CD14-positive monocyte (primary cell): ENCODE results near the gene ARHGEF7. TPM values are rescaled to one million over a fixed set of nuclear protein-coding genes. Genes with fewer than 3 reads are reported as not detected.
"Not testable (repeated sequence)": the region's sequence is repeated elsewhere in the genome, so short reads cannot be mapped to it uniquely, and the experiment has no call there.

Source experiments
- DNase-seq, 3 donors: peaks; one replicate each; pipeline ENCODE4 v3.0.0-alpha.2; 2011 to 2022
- H2AFZ ChIP-seq: 2 replicates; pipeline ENCODE4 v1.6.0; 2012; ENCODE audit warnings: mild to moderate bottlenecking, low read depth, low read length, inconsistent platforms; ENCODE audit not compliant: insufficient read depth, poor library complexity, severe bottlenecking
- H3K27ac ChIP-seq, 2 donors: 1 replicate in 1 of 2; 2 replicates in 1 of 2; pipeline ENCODE4 v1.5.1; 2012 to 2013; ENCODE audit warnings: low read length in 2 of 2, control low read depth in 1 of 2, inconsistent platforms in 1 of 2, low read depth in 1 of 2, mild to moderate bottlenecking in 1 of 2
- H3K27me3 ChIP-seq, 2 donors: one replicate each; pipeline versions ENCODE4 v1.6.0 to v1.6.1; 2011 to 2013; ENCODE audit warnings: low read length in 2 of 2; ENCODE audit not compliant: control insufficient read depth in 2 of 2, insufficient read depth in 2 of 2
- H3K36me3 ChIP-seq, 2 donors: replicated peaks in 1 of 2; 1 replicate in 1 of 2; 2 replicates in 1 of 2; pipeline versions ENCODE4 v1.5.1 to v1.6.1; 2012 to 2013; ENCODE audit warnings: low read length in 2 of 2, control low read depth in 1 of 2, inconsistent platforms in 1 of 2, mild to moderate bottlenecking in 1 of 2; ENCODE audit not compliant: insufficient read depth in 2 of 2, control insufficient read depth in 1 of 2
- H3K4me1 ChIP-seq, 2 donors: 1 replicate in 1 of 2; 2 replicates in 1 of 2; pipeline versions ENCODE4 v1.5.1 to v1.6.1; 2012 to 2013; ENCODE audit warnings: low read length in 2 of 2, control low read depth in 1 of 2, inconsistent platforms in 1 of 2, mild to moderate bottlenecking in 1 of 2, moderate library complexity in 1 of 2; ENCODE audit not compliant: insufficient read depth in 2 of 2, control insufficient read depth in 1 of 2
- H3K4me2 ChIP-seq: replicated peaks from 2 replicates; pipeline ENCODE3; 2012; ENCODE audit warnings: low read length, moderate library complexity, mild to moderate bottlenecking; ENCODE audit not compliant: poor library complexity, severe bottlenecking; ENCODE audit errors: extremely low read depth
- H3K4me3 ChIP-seq, 3 experiments: fragments of 200-600 bp in 1 of 3; sonication (generic) in 1 of 3; replicated peaks in 1 of 3; 1 replicate in 2 of 3; 2 replicates in 1 of 3; pipeline ENCODE4 v1.5.1; 2011 to 2013; ENCODE audit warnings: low read length in 3 of 3, mild to moderate bottlenecking in 3 of 3, control low read depth in 2 of 3, low read depth in 2 of 3, inconsistent platforms in 1 of 3, moderate library complexity in 1 of 3
- H3K79me2 ChIP-seq: 2 replicates; pipeline ENCODE4 v1.6.0; 2012; ENCODE audit warnings: mild to moderate bottlenecking, control low read depth, inconsistent platforms, low read length, moderate library complexity; ENCODE audit not compliant: insufficient read depth
- H3K9ac ChIP-seq: 2 replicates; pipeline ENCODE4 v1.6.0; 2017; ENCODE audit warnings: low read length, mild to moderate bottlenecking; ENCODE audit not compliant: insufficient read depth, poor library complexity, severe bottlenecking
- H3K9me3 ChIP-seq, 2 donors: replicated peaks in 1 of 2; 1 replicate in 1 of 2; 2 replicates in 1 of 2; pipeline versions ENCODE4 v1.5.1 to v1.6.1; 2012 to 2013; ENCODE audit warnings: low read length in 2 of 2, control low read depth in 1 of 2; ENCODE audit not compliant: control insufficient read depth in 1 of 2, insufficient read depth in 1 of 2
- H4K20me1 ChIP-seq: 2 replicates; pipeline ENCODE4 v1.6.0; 2012; ENCODE audit warnings: mild to moderate bottlenecking, low read length, control low read depth, moderate library complexity; ENCODE audit not compliant: insufficient read depth
- H3K27ac Mint-ChIP-seq, 7 donors: one replicate each; pipeline ENCODE4 v1.8.0; 2020; ENCODE audit warnings: mild to moderate bottlenecking in 7 of 7, mixed read lengths in 7 of 7, moderate library complexity in 6 of 7, inconsistent platforms in 2 of 7
- H3K27me3 Mint-ChIP-seq, 3 donors: one replicate each; pipeline ENCODE4 v1.8.0; 2021 to 2022; ENCODE audit warnings: low read depth in 3 of 3, mild to moderate bottlenecking in 3 of 3, mixed read lengths in 3 of 3, moderate library complexity in 3 of 3, inconsistent platforms in 1 of 3
- H3K36me3 Mint-ChIP-seq, 2 donors: one replicate each; pipeline ENCODE4 v1.8.0; 2020; ENCODE audit warnings: mixed read lengths in 2 of 2, inconsistent platforms in 1 of 2, mild to moderate bottlenecking in 1 of 2
- H3K4me1 Mint-ChIP-seq: one replicate; pipeline ENCODE4 v1.8.0; 2020; ENCODE audit warnings: mild to moderate bottlenecking, mixed read lengths
- H3K4me3 Mint-ChIP-seq, 2 donors: one replicate each; pipeline ENCODE4 v1.8.0; 2020; ENCODE audit warnings: mild to moderate bottlenecking in 2 of 2, mixed read lengths in 2 of 2, moderate library complexity in 1 of 2
- H3K9me3 Mint-ChIP-seq, 7 donors: one replicate each; pipeline ENCODE4 v1.8.0; 2020 to 2022; ENCODE audit warnings: mixed read lengths in 7 of 7, mild to moderate bottlenecking in 6 of 7, moderate library complexity in 6 of 7, inconsistent platforms in 2 of 7
- WGBS: methylation state at CpG from one replicate; pipeline ENCODE4 v1.1.5; 2013; ENCODE audit warnings: missing lambda C conversion rate; ENCODE audit not compliant: insufficient coverage; 5-methylcytosine and 5-hydroxymethylcytosine counted together
- intact Hi-C, 2 donors: fragments of 100-400 bp; cut with micrococcal nuclease; formaldehyde crosslinking; loops; one replicate each; pipeline versions ENCODE4 v1.15.0 to v1.15.1; 2023
- polyA plus RNA-seq, 3 donors: library from polyadenylated mRNA; depleted of rRNA in 1 of 3; unstranded in 2 of 3; stranded (reverse) in 1 of 3; fragments of 300-500 nt in 2 of 3; fragments of >200 nt in 1 of 3; fragmentation: Illumina TruSeq in 2 of 3; gene quantifications; 1 replicate in 2 of 3; 2 replicates in 1 of 3; pipeline ENCODE4 v1.2.3, GENCODE V29; 2012 to 2021
- TF ChIP-seq, protein P1 (sequence below): fragments of 200-600 bp; IDR thresholded peaks from one replicate; pipeline ENCODE4 v1.8.0; 2022; ENCODE audit warnings: antibody characterized with exemption, mild to moderate bottlenecking

ARHGEF7 gene
- polyA plus RNA-seq, 3 donors, result 4.6 to 29.0 (median 6.1) TPM

DNA sequence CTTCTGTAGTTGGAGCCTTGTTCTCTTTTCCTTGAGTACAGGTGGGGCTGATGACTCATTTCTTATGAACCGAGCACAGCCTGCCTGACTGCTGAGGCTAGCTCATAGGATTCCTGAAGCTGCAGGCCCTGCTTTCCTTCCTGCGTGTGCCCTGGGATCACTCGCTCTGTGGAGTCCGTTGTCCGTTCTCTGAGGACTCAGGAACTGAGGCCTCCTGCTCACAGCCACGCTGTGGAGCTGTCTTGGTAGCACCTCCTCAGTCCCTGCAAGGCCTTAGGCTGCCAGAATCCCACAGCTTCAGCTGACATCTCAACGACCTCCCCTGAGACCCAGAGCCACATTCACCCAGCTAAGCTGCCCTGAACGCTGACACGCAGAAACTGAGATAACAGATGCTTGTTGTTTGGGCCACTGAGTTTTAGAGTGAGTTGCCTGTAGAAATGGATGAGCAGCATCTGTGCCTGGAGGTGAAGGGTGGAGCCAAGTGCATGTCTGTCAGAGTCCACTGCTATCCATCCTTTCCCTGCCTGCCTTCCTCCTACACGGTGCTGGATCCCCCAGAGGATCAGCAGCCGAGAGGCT is 72.9 kb downstream of the ARHGEF7 start:
- intact Hi-C loops, result no loop called here
- Histone ChIP-seq H4K20me1 (peaks cover 99% of the 10 kb centered on the region), H3K27me3 (no peaks in the 10 kb centered on the region), H3K27ac (no peak overlapping the region), H3K4me3 (no peak overlapping the region), H3K9me3 (no peaks in the 10 kb centered on the region), H3K4me2 (no peak overlapping the region), H3K79me2 (peaks cover 52% of the 10 kb centered on the region), H3K36me3 (peaks cover 3 to 13% of the 10 kb centered on the region in 2 donors), H2AFZ (no peak overlapping the region), H3K9ac (no peak overlapping the region), H3K4me1 (peaks cover 13 to 16% of the 10 kb centered on the region in 2 donors)
- Mint-ChIP-seq H3K27ac (peak overlapping the region in 1 of 7 donors; percentile 60), H3K36me3 (peaks cover 20 to 21% of the 10 kb centered on the region in 2 donors), H3K9me3 (peaks cover 0 to 4% (median 0%) of the 10 kb centered on the region in 7 donors), H3K4me3 (no peak overlapping the region), H3K27me3 (peaks cover 0 to 2% (median 0%) of the 10 kb centered on the region in 3 donors), H3K4me1 (peaks cover 75% of the 10 kb centered on the region)
- 84% methylated on average over 8 of the region's 11 CpGs for WGBS
- TF ChIP-seq, protein P1, sequence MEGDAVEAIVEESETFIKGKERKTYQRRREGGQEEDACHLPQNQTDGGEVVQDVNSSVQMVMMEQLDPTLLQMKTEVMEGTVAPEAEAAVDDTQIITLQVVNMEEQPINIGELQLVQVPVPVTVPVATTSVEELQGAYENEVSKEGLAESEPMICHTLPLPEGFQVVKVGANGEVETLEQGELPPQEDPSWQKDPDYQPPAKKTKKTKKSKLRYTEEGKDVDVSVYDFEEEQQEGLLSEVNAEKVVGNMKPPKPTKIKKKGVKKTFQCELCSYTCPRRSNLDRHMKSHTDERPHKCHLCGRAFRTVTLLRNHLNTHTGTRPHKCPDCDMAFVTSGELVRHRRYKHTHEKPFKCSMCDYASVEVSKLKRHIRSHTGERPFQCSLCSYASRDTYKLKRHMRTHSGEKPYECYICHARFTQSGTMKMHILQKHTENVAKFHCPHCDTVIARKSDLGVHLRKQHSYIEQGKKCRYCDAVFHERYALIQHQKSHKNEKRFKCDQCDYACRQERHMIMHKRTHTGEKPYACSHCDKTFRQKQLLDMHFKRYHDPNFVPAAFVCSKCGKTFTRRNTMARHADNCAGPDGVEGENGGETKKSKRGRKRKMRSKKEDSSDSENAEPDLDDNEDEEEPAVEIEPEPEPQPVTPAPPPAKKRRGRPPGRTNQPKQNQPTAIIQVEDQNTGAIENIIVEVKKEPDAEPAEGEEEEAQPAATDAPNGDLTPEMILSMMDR, result no peak
- no peak for DNase-seq

DNA sequence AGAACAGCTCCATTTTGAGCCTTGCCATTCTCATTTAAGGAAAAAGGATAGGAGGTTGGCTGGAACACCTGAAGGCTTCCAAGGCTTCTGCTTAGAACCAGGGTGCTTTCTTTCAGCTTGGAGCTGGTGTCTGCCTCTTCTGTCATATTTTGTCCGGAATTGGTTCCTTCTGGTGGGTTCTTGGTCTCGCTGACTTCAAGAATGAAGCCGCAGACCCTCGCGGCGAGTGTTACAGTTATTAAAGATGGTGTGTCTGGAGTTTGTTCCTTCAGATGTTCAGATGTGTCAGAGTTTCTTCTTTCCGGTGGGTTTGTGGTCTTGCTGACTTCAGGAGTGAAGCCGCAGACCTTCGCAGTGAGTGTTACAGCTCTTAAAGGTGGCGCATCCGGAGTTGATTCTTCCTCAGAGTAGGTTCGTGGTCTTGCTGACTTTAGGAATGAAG is 74.0 kb downstream of the ARHGEF7 start:
- peaks cover 41% of the 10 kb centered on the region for H3K79me2 ChIP-seq
- H3K4me2 ChIP-seq, intact Hi-C loops, H2AFZ ChIP-seq, H3K4me3 ChIP-seq, H3K9me3 Mint-ChIP-seq, H3K4me3 Mint-ChIP-seq, DNase-seq, H3K9ac ChIP-seq, H3K27me3 Mint-ChIP-seq, H3K9me3 ChIP-seq, H3K27ac ChIP-seq, H3K27me3 ChIP-seq: not testable (repeated sequence)
- peaks cover 79% of the 10 kb centered on the region for H3K4me1 Mint-ChIP-seq
- peak overlapping the region in 2 of 7 donors; percentile 5 to 26 for H3K27ac Mint-ChIP-seq
- peaks cover 20 to 21% of the 10 kb centered on the region in 2 donors for H3K36me3 Mint-ChIP-seq
- H3K4me1 ChIP-seq, result peaks cover 20 to 23% of the 10 kb centered on the region in 2 donors
- H3K36me3 ChIP-seq, result peaks cover 3 to 13% of the 10 kb centered on the region in 2 donors
- 100% methylated on average over 12 of the region's 12 CpGs for WGBS
- peaks cover 98% of the 10 kb centered on the region for H4K20me1 ChIP-seq

DNA sequence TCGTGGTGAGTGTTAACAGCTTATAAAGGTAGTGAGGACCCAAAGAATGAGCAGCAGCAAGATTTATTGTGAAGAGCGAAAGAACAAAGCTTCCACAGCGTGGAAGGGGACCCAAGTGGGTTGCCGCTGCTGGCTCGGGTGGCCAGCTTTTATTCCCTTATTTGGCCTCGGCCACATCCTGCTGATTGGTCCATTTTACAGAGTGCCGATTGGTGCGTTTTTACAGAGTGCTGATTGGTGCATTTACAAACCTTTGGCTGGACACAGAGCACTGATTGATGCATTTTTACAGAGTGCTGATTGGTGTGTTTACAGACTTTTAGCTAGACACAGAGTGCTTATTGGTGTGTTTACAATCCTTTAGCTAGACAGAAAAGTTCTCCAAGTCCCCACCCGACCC is 74.4 kb downstream of the ARHGEF7 start:
- H3K9me3 Mint-ChIP-seq, H3K27ac Mint-ChIP-seq, H3K27me3 ChIP-seq, H3K9ac ChIP-seq, H3K4me3 ChIP-seq, H3K27ac ChIP-seq, intact Hi-C loops, DNase-seq, H3K4me3 Mint-ChIP-seq, H3K27me3 Mint-ChIP-seq, H3K4me2 ChIP-seq, H2AFZ ChIP-seq, H3K9me3 ChIP-seq: not testable (repeated sequence)
- Mint-ChIP-seq H3K36me3 (peaks cover 20 to 21% of the 10 kb centered on the region in 2 donors), H3K4me1 (peaks cover 75% of the 10 kb centered on the region)
- Histone ChIP-seq H3K36me3 (peaks cover 3 to 13% of the 10 kb centered on the region in 2 donors), H3K4me1 (peaks cover 20 to 23% of the 10 kb centered on the region in 2 donors), H4K20me1 (peaks cover 98% of the 10 kb centered on the region), H3K79me2 (peaks cover 41% of the 10 kb centered on the region)
- 93% methylated on average over 7 of the region's 9 CpGs for WGBS

DNA sequence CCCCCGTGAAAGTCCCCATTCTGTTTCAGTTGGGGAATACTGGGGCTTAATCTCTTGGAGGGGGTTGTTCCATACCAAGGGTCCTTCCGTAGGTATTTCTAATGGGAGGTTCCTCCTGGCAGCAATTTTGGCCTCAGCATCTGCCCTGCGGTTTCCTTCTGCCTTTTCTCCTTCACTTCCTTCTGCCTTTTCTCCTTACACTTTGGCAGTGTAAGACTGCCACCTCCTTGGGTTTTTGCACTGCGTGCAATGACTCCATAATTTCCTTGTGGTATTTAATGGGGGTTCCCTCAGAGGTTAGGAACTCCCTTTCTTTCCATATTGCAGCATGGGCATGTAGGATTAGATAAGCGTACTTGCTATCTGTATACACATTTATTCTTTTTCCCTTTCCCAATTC is 78.1 kb downstream of the ARHGEF7 start:
- intact Hi-C loops, H3K27me3 Mint-ChIP-seq, H3K4me3 ChIP-seq, H3K9me3 ChIP-seq, H3K9ac ChIP-seq, H2AFZ ChIP-seq, H3K4me2 ChIP-seq, H3K27ac ChIP-seq, H3K27me3 ChIP-seq: not testable (repeated sequence)
- H3K79me2 ChIP-seq, result peaks cover 24% of the 10 kb centered on the region
- no CpG with 5 or more reads among the region's 5 CpGs for WGBS
- peaks cover 69% of the 10 kb centered on the region for H4K20me1 ChIP-seq
- peaks cover 20 to 23% of the 10 kb centered on the region in 2 donors for H3K4me1 ChIP-seq
- peaks cover 54% of the 10 kb centered on the region for H3K4me1 Mint-ChIP-seq
- H3K27ac Mint-ChIP-seq, result peak overlapping the region in 2 of 7 donors; percentile 61 to 68
- peaks cover 1 to 19% of the 10 kb centered on the region in 2 donors for H3K36me3 ChIP-seq
- peaks cover 5 to 14% (median 9%) of the 10 kb centered on the region in 7 donors for H3K9me3 Mint-ChIP-seq
- peak overlapping the region in 1 of 2 donors; percentile 14 for H3K4me3 Mint-ChIP-seq
- peak in 2 of 3 donors; percentile 4 to 38 for DNase-seq
- H3K36me3 Mint-ChIP-seq, result peaks cover 33 to 34% of the 10 kb centered on the region in 2 donors
